ENCODE results near the gene SUSD3.
"Not testable (repeated sequence)": the region's sequence is repeated elsewhere in the genome, so short reads cannot be mapped to it uniquely, and the experiment has no call there.

The SUSD3 gene

GRCh38 chr9:93058355-93059010 lies at the start of gene SUSD3:
TSS of gene SUSD3 (plus strand) at chr9:93058701. CDS start at chr9:93058743, 42 bp downstream.
- DNase-seq = no peak

- no peak for DNase-seq
These were observed 49.0 kb upstream of the SUSD3 start for GRCh38 chr9:93009337-93010015.

- DNase-seq = no peak
These were observed 48.4 kb upstream of the SUSD3 start for GRCh38 chr9:93010056-93010455.

- DNase-seq = no peak
These were observed 47.8 kb upstream of the SUSD3 start for GRCh38 chr9:93010704-93011103.

GRCh38 chr9:93011114-93011513 lies 47.4 kb upstream of the SUSD3 start:
- no peak for DNase-seq

- no peak for DNase-seq
These were observed 45.3 kb upstream of the SUSD3 start for GRCh38 chr9:93012963-93013855.

GRCh38 chr9:93013856-93014582 lies 44.5 kb upstream of the SUSD3 start:
- DNase-seq = no peak

GRCh38 chr9:93015190-93015589 lies 43.3 kb upstream of the SUSD3 start:
- DNase-seq = not testable (repeated sequence)

- DNase-seq = no peak
These were observed 40.9 kb upstream of the SUSD3 start for GRCh38 chr9:93017621-93018020.

GRCh38 chr9:93020151-93020550 lies 38.4 kb upstream of the SUSD3 start:
- DNase-seq = no peak

GRCh38 chr9:93020771-93021670 lies 37.5 kb upstream of the SUSD3 start:
- no peak for DNase-seq

GRCh38 chr9:93022066-93022465 lies 36.4 kb upstream of the SUSD3 start:
- DNase-seq = no peak

GRCh38 chr9:93022721-93023520 lies 35.6 kb upstream of the SUSD3 start:
- no peak for DNase-seq

GRCh38 chr9:93023521-93023815 lies 35.0 kb upstream of the SUSD3 start:
- DNase-seq = no peak

GRCh38 chr9:93024646-93024910 lies 33.9 kb upstream of the SUSD3 start:
- DNase-seq = no peak

- DNase-seq = no peak
These were observed 33.4 kb upstream of the SUSD3 start for GRCh38 chr9:93024986-93025630.

GRCh38 chr9:93025736-93026135 lies 32.8 kb upstream of the SUSD3 start:
- DNase-seq = no peak

- no peak for DNase-seq
These were observed 31.9 kb upstream of the SUSD3 start for GRCh38 chr9:93026640-93027039.

GRCh38 chr9:93027750-93028149 lies 30.8 kb upstream of the SUSD3 start:
- no peak for DNase-seq

- peak; percentile 89 to 90 for DNase-seq
These were observed 30.0 kb upstream of the SUSD3 start for GRCh38 chr9:93028448-93029006.
